Tibial artery (tissue), 4 donors: Measurements from ENCODE around the gene PIEZO2.

Experiments
- DNase-seq, 2 donors: peaks; one replicate each; pipeline ENCODE4 v3.0.0-alpha.2; 2019
- H3K27ac ChIP-seq, 2 donors: fragments of 200-600 bp; sonication (generic) in 1 of 2; 1 replicate in 1 of 2; 2 replicates in 1 of 2; pipeline ENCODE4 v1.5.1; 2018 to 2019; ENCODE audit warnings: mild to moderate bottlenecking in 1 of 2
- H3K27me3 ChIP-seq, 2 donors: fragments of 200-600 bp; sonication (generic) in 1 of 2; one replicate each; pipeline versions ENCODE4 v1.5.1 to v1.6.0; 2016 to 2019
- H3K36me3 ChIP-seq, 3 donors: fragments of 200-600 bp; sonication (generic) in 2 of 3; one replicate each; pipeline ENCODE4 v1.5.1; 2016 to 2019; ENCODE audit warnings: mild to moderate bottlenecking in 2 of 3
- H3K4me1 ChIP-seq, 4 donors: fragments of 200-600 bp; sonication (generic) in 2 of 4; 1 replicate in 3 of 4; 2 replicates in 1 of 4; pipeline ENCODE4 v1.5.1; 2016 to 2019
- H3K4me3 ChIP-seq, 2 donors: fragments of 200-600 bp; sonication (generic) in 1 of 2; 1 replicate in 1 of 2; 2 replicates in 1 of 2; pipeline ENCODE4 v1.5.1; 2018 to 2019; ENCODE audit warnings: mild to moderate bottlenecking in 2 of 2
- H3K9me3 ChIP-seq, 3 donors: fragments of 200-600 bp; sonication (generic) in 1 of 3; one replicate each; pipeline ENCODE4 v1.5.1; 2016 to 2019
- CTCF ChIP-seq, 2 experiments: fragments of 200-600 bp in 1 of 2; fragments of 450-650 bp in 1 of 2; IDR thresholded peaks; one replicate each; pipeline ENCODE4 v1.5.1; 2017 to 2019; ENCODE audit warnings: antibody characterized with exemption in 2 of 2, mild to moderate bottlenecking in 1 of 2, moderate library complexity in 1 of 2
- intact Hi-C: fragments of 100-400 bp; cut with DNase I; formaldehyde crosslinking; loops from one replicate; pipeline ENCODE4 v1.15.0; 2023; ENCODE audit warnings: low total_unique reads

The PIEZO2 gene

GRCh38 chr18:10985689-10986088 lies 163.7 kb downstream of the PIEZO2 start:
- H3K4me3 ChIP-seq: no peak overlapping the region
- DNase-seq: no peak
- H3K9me3 ChIP-seq: peaks cover 0 to 34% (median 15%) of the 10 kb centered on the region in 3 donors
- no peak overlapping the region for H3K27ac ChIP-seq
- no peak for TF ChIP-seq CTCF (IDR thresholded peaks at IDR 0.05)
- H3K36me3 ChIP-seq: no peaks in the 10 kb centered on the region
- no peaks in the 10 kb centered on the region for H3K27me3 ChIP-seq
- no peaks in the 10 kb centered on the region for H3K4me1 ChIP-seq
- intact Hi-C loops: no loop called here

DNA sequence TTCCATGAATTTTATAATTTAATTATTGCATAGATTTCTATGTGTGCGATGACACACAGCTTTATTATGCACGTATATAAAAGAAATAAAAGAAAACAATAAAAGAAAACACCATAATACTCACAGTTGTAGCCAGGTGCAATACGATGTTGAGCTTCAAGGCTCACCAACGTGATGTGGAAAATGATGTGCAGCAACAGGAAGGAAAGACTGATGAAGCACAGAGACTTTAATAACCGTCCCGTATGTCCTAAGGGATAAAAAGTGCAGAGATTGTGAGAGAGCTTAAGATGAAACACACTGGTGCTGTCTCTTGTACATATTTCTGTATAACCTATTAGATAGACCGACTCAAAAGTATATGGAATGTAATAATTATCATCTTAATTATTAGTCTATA lies 170.0 kb downstream of the PIEZO2 start:
- TF ChIP-seq CTCF (IDR thresholded peaks at IDR 0.05): no peak
- intact Hi-C loops: no loop called here
- H3K4me3 ChIP-seq: no peak overlapping the region
- no peaks in the 10 kb centered on the region for H3K36me3 ChIP-seq
- peaks cover 0 to 18% (median 7%) of the 10 kb centered on the region in 3 donors for H3K9me3 ChIP-seq
- H3K27ac ChIP-seq: no peak overlapping the region
- H3K27me3 ChIP-seq: no peaks in the 10 kb centered on the region
- H3K4me1 ChIP-seq: no peaks in the 10 kb centered on the region
- DNase-seq: no peak

DNA sequence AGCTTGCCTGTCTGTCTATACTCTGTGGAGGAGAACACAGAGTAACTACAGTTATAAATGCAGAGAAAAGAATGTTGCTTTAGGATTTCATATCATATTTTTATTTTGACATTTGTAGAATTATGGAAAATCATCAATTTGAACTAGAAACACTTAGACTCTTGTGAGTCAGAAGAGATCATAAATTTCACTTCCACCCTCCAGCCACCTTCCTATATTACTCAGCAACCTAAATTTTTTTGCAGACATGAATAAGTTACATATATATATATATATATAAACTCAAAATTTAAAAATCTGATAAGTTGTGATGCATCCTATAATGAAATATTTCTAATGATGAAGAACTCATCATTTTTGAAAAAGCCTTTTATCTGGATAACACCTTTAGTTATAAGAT lies 172.3 kb downstream of the PIEZO2 start:
- H3K4me1 ChIP-seq: no peaks in the 10 kb centered on the region
- H3K4me3 ChIP-seq: no peak overlapping the region
- no peak overlapping the region for H3K27ac ChIP-seq
- H3K36me3 ChIP-seq: no peaks in the 10 kb centered on the region
- intact Hi-C loops: no loop called here
- peaks cover 0 to 4% (median 0%) of the 10 kb centered on the region in 3 donors for H3K9me3 ChIP-seq
- H3K27me3 ChIP-seq: no peaks in the 10 kb centered on the region
- no peak for TF ChIP-seq CTCF (IDR thresholded peaks at IDR 0.05)
- DNase-seq: no peak

DNA sequence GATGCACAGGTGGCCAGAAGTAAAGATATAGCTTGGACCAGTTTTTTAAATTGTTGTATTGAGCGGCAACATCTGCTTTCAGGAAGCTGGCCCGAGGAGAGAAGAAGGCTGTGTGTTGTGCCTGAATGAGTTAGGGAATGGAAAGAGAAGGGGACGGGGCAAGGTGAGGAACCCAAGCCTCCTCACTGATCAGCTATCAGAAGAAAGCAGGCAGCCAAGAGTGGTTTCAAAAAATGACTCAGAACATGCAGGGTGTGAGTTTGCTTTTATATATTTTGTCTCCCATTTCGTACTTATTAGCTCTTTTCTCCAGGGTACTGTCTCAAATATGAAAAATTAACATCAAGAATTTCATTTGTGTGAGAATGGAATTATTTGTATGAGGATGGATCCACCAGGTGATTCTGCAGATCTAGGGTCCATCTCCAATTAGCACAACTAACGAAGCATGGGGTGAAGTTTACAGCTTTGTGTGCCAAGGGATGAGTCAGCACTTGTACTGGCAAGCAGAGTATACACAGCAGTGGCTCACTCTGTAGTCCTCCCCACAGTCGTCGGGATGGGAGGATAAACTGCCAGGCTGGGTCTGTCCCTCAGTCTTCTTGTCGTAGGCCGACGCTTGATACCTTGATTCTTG lies 175.7 kb downstream of the PIEZO2 start:
- Histone ChIP-seq H3K9me3 (no peaks in the 10 kb centered on the region), H3K4me1 (no peaks in the 10 kb centered on the region), H3K27ac (no peak overlapping the region), H3K4me3 (no peak overlapping the region), H3K27me3 (no peaks in the 10 kb centered on the region), H3K36me3 (no peaks in the 10 kb centered on the region)
- TF ChIP-seq CTCF (IDR thresholded peaks at IDR 0.05): no peak
- intact Hi-C loops: no loop called here
- no peak for DNase-seq

DNA sequence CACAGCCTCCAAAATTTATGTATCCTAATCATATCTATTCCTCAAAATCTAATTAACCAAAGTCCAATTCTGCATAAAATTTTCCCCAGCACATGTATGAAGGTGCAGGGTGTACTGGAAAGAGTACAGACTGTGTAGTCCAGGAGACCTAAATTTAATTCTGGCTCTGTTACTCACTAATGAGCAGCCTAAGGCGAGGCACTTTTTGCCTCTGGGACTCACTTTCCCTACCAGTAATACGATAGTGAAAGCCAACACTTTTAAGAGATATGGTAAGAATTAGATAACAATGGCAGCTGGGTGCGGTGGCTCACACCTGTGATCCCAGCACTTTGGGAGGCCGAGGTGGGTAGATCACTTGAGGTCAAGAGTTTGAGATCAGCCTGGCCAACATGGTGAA lies 177.7 kb downstream of the PIEZO2 start:
- Histone ChIP-seq H3K4me3 (no peak overlapping the region), H3K36me3 (no peaks in the 10 kb centered on the region), H3K4me1 (no peaks in the 10 kb centered on the region), H3K27ac (no peak overlapping the region), H3K9me3 (no peaks in the 10 kb centered on the region), H3K27me3 (no peaks in the 10 kb centered on the region)
- intact Hi-C loops: no loop called here
- no peak for TF ChIP-seq CTCF (IDR thresholded peaks at IDR 0.05)
- DNase-seq: no peak

- Histone ChIP-seq H3K9me3 (no peaks in the 10 kb centered on the region), H3K27me3 (no peaks in the 10 kb centered on the region), H3K27ac (no peak overlapping the region), H3K36me3 (no peaks in the 10 kb centered on the region), H3K4me1 (no peaks in the 10 kb centered on the region), H3K4me3 (no peak overlapping the region)
- intact Hi-C loops: no loop called here
- no peak for TF ChIP-seq CTCF (IDR thresholded peaks at IDR 0.05)
- no peak for DNase-seq
These were observed 184.2 kb downstream of the PIEZO2 start for GRCh38 chr18:10965119-10965518.
